ENCODE results near the gene SDK1. TPM values are rescaled to one million over a fixed set of nuclear protein-coding genes. Genes with fewer than 3 reads are reported as not detected.

The SDK1 gene
- total RNA-seq, 4 donors from 2014 or later = 2.0 to 9.3 (median 3.8) TPM

DNA sequence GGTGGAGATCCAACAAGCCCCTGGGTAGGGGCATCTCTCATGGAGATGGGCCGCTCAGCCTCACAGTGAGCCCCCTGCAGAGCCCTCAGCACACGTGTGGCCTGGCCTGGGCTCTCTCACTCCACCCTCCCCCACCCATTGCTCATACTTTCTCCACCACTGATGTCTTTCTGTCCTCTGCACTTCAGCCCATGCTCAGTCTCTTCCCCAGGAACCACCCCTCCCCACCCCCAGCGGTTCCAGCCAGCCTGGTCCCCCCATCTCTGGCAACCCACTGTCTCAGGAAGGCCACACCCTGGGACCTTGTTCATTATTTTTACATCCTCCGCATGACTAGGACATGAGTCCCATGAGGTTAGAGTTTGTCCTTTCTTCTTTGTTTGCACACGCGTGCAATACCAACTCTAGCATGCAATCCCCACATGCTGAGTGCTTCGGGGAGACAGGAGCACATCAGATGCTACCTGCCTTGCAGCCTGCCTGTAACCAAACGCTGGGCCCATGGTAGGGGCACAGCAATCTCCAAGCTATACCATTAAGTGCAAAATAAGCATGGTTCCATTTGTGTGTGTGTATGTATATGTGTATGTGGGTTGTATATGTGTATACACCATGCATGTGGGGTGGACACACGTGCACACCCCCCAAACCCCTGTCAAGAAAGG is 972.6 kb downstream of the SDK1 start:
- no peak for DNase-seq
- peaks cover 0 to 19% (median 0%) of the 10 kb centered on the region in 4 donors for H3K27me3 ChIP-seq
- H3K9me3 ChIP-seq = peaks cover 0 to 11% (median 6%) of the 10 kb centered on the region in 3 donors
- TF ChIP-seq, protein P1, sequence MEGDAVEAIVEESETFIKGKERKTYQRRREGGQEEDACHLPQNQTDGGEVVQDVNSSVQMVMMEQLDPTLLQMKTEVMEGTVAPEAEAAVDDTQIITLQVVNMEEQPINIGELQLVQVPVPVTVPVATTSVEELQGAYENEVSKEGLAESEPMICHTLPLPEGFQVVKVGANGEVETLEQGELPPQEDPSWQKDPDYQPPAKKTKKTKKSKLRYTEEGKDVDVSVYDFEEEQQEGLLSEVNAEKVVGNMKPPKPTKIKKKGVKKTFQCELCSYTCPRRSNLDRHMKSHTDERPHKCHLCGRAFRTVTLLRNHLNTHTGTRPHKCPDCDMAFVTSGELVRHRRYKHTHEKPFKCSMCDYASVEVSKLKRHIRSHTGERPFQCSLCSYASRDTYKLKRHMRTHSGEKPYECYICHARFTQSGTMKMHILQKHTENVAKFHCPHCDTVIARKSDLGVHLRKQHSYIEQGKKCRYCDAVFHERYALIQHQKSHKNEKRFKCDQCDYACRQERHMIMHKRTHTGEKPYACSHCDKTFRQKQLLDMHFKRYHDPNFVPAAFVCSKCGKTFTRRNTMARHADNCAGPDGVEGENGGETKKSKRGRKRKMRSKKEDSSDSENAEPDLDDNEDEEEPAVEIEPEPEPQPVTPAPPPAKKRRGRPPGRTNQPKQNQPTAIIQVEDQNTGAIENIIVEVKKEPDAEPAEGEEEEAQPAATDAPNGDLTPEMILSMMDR (IDR thresholded peaks at IDR 0.05) = no peak
- no peak for TF ChIP-seq POLR2A (IDR thresholded peaks at IDR 0.05)
- no peak overlapping the region for H3K4me3 ChIP-seq
- H3K27ac ChIP-seq = no peak overlapping the region
- H3K4me1 ChIP-seq = no peaks in the 10 kb centered on the region
- 80 to 84% methylated on average over 7 to 9 of the region's 9 CpGs for WGBS, 2 donors
- H3K36me3 ChIP-seq = no peaks in the 10 kb centered on the region
- intact Hi-C loops (cut with DNase I) = no loop called here

GRCh38 chr7:4274286-4274685 is 973.2 kb downstream of the SDK1 start:
- 70% methylated on average over 3 of the region's 3 CpGs; no CpG with 5 or more reads in 1 of the 2 donors for WGBS, 2 donors
- Histone ChIP-seq H3K9me3 (peaks cover 0 to 11% (median 6%) of the 10 kb centered on the region in 3 donors), H3K27me3 (peaks cover 0 to 16% (median 0%) of the 10 kb centered on the region in 4 donors), H3K4me1 (no peaks in the 10 kb centered on the region), H3K4me3 (no peak overlapping the region), H3K36me3 (no peaks in the 10 kb centered on the region), H3K27ac (no peak overlapping the region)
- DNase-seq = no peak
- intact Hi-C loops (cut with DNase I) = no loop called here
- TF ChIP-seq POLR2A (IDR thresholded peaks at IDR 0.05) = no peak
- TF ChIP-seq, protein P1 (IDR thresholded peaks at IDR 0.05) = no peak

GRCh38 chr7:4277936-4278335 is 976.9 kb downstream of the SDK1 start:
- DNase-seq = no peak

GRCh38 chr7:4279216-4279615 is 978.2 kb downstream of the SDK1 start:
- Histone ChIP-seq H3K27me3 (peaks cover 0 to 7% (median 0%) of the 10 kb centered on the region in 4 donors), H3K9me3 (peaks cover 0 to 9% (median 4%) of the 10 kb centered on the region in 3 donors), H3K36me3 (no peaks in the 10 kb centered on the region), H3K4me1 (peaks cover 0 to 3% (median 0%) of the 10 kb centered on the region in 3 donors), H3K4me3 (no peak overlapping the region), H3K27ac (no peak overlapping the region)
- 80 to 83% methylated on average over 3 of the region's 3 CpGs for WGBS, 2 donors
- TF ChIP-seq POLR2A (IDR thresholded peaks at IDR 0.05) = no peak
- TF ChIP-seq, protein P1 (IDR thresholded peaks at IDR 0.05) = no peak
- intact Hi-C loops (cut with DNase I) = no loop called here
- DNase-seq = no peak

More at GRCh38 chr7:4277936-4278335, 976.9 kb downstream of the SDK1 start:
- Histone ChIP-seq H3K4me1 (peaks cover 0 to 3% (median 0%) of the 10 kb centered on the region in 3 donors), H3K9me3 (peaks cover 0 to 11% (median 6%) of the 10 kb centered on the region in 3 donors), H3K27ac (no peak overlapping the region), H3K36me3 (no peaks in the 10 kb centered on the region), H3K27me3 (peaks cover 0 to 8% (median 0%) of the 10 kb centered on the region in 4 donors), H3K4me3 (no peak overlapping the region)
- TF ChIP-seq, protein P1 (IDR thresholded peaks at IDR 0.05) = no peak
- TF ChIP-seq POLR2A (IDR thresholded peaks at IDR 0.05) = no peak
- 77 to 82% methylated on average over 4 of the region's 4 CpGs for WGBS, 2 donors
- intact Hi-C loops (cut with DNase I) = no loop called here

DNA sequence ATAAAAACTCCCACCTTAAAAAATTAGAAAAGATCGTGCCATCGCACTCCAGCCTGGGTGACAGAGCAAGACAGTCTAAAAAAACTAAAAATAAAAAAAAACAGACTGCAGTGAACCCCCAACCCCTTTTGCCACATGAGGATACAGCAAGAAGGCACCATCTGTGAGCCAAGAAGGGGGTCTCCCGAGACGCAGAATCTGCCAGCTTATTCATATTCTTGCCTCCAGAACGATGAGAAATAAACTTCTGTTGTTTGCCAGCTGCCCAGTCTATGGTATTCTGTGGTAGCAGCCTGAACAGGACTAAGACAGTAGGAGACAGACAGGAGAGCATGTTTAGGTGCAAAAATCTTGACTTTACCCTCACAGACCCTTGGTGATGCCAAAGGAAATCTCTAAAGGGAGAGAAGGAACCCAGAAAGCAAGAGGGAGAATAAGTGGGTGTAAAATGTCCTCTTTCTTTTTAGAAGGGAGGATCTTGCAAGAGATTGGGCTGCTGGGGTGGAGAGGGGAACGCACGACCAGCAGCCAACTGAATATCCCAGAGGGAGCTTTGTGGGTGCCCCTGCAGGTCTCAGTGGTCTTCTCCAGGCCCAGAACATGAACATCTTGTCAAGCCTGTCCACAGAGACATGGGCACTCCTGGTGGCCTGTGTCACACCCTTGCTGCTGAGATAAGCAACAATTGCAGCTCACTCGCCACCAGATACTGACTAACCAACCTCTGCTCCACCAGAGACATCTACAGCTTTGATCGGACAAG is 980.4 kb downstream of the SDK1 start:
- H3K27ac ChIP-seq = no peak overlapping the region
- intact Hi-C loops (cut with DNase I) = no loop called here
- no peaks in the 10 kb centered on the region for H3K9me3 ChIP-seq
- H3K4me1 ChIP-seq = peaks cover 0 to 3% (median 0%) of the 10 kb centered on the region in 3 donors
- no peaks in the 10 kb centered on the region for H3K36me3 ChIP-seq
- H3K27me3 ChIP-seq = peaks cover 0 to 14% (median 0%) of the 10 kb centered on the region in 4 donors
- TF ChIP-seq POLR2A (IDR thresholded peaks at IDR 0.05) = no peak
- TF ChIP-seq, protein P1 (IDR thresholded peaks at IDR 0.05) = no peak
- WGBS, 2 donors = 78 to 82% methylated on average over 8 to 9 of the region's 9 CpGs
- no peak overlapping the region for H3K4me3 ChIP-seq
- DNase-seq = no peak
